ENCODE results near the gene ADAP1. TPM values are rescaled to one million over a fixed set of nuclear protein-coding genes. Genes with fewer than 3 reads are reported as not detected.
A peak's percentile ranks its signal among the peaks of the same experiment; 100 is the strongest.

ADAP1 gene
- polyA plus RNA-seq, 2 donors, result 5.8 to 25.7 TPM

DNA sequence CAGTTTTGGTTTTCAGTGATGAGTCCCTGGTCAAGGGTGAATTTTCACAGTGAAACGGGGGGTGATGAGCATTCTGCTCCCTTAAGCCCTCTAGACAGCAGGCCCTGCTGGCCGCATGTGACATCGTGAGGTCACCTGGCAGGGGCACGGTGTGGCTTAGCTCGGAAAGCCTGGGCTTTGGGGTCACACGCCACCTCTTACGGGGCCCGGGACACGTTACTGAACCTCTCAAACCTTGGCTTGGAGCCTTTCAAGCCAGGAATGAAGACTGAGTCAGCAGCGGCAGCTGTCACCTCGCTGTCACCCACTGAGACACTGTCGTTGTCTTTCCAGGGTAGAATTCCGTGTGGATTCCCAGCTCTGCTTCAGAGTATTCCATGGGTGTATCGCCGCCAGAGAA, 74.0 kb downstream of the ADAP1 start:
- Histone ChIP-seq H3K4me3 (ENCODE audit: low read depth in 1 of 2, low read length in 2 of 2) (no peak overlapping the region), H3K27me3 (ENCODE audit: control insufficient read depth in 1 of 2, insufficient read depth in 2 of 2, low read length in 2 of 2) (no peaks in the 10 kb centered on the region), H3K27ac (ENCODE audit: low read depth in 2 of 2, low read length in 1 of 2) (no peak overlapping the region), H3K9me3 (ENCODE audit: control insufficient read depth in 2 of 2, insufficient read depth in 1 of 2, low read depth in 1 of 2, low read length in 1 of 2) (no peaks in the 10 kb centered on the region), H3K4me1 (ENCODE audit: control insufficient read depth in 2 of 2, insufficient read depth in 2 of 2, low read length in 1 of 2) (peaks cover 13 to 28% of the 10 kb centered on the region in 2 donors), H3K36me3 (ENCODE audit: control insufficient read depth in 2 of 2, insufficient read depth in 2 of 2, low read length in 1 of 2) (peaks cover 0 to 2% of the 10 kb centered on the region in 2 donors)
- WGBS, 2 donors, result 81 to 86% methylated on average over 15 of the region's 15 CpGs

DNA sequence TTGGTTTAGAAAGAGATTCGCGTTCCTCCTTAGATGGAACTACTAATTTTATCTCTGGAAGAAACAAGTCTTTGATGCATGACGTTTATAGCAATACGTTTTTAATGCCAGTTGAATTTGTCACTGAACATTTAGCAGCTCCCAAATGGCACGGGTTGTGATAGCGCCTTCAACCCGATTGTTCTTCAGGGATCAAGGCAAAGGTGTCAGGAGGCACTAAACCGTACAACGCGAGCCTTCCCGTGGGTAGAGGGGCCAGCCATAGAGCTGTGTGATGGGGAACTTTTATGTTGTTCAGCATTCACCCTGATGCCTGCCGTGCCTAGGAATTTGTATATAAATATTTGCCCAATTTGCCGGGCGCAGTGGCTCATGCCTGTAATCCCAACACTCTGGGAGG, 74.8 kb downstream of the ADAP1 start:
- H3K27ac ChIP-seq (ENCODE audit: low read depth in 2 of 2, low read length in 1 of 2), result no peak overlapping the region
- peaks cover 13 to 25% of the 10 kb centered on the region in 2 donors for H3K4me1 ChIP-seq (ENCODE audit: control insufficient read depth in 2 of 2, insufficient read depth in 2 of 2, low read length in 1 of 2)
- WGBS, 2 donors, result 75 to 78% methylated on average over 14 of the region's 14 CpGs
- no peaks in the 10 kb centered on the region for H3K27me3 ChIP-seq (ENCODE audit: control insufficient read depth in 1 of 2, insufficient read depth in 2 of 2, low read length in 2 of 2)
- no peaks in the 10 kb centered on the region for H3K9me3 ChIP-seq (ENCODE audit: control insufficient read depth in 2 of 2, insufficient read depth in 1 of 2, low read depth in 1 of 2, low read length in 1 of 2)
- H3K4me3 ChIP-seq (ENCODE audit: low read depth in 1 of 2, low read length in 2 of 2), result no peak overlapping the region
- peaks cover 0 to 2% of the 10 kb centered on the region in 2 donors for H3K36me3 ChIP-seq (ENCODE audit: control insufficient read depth in 2 of 2, insufficient read depth in 2 of 2, low read length in 1 of 2)

DNA sequence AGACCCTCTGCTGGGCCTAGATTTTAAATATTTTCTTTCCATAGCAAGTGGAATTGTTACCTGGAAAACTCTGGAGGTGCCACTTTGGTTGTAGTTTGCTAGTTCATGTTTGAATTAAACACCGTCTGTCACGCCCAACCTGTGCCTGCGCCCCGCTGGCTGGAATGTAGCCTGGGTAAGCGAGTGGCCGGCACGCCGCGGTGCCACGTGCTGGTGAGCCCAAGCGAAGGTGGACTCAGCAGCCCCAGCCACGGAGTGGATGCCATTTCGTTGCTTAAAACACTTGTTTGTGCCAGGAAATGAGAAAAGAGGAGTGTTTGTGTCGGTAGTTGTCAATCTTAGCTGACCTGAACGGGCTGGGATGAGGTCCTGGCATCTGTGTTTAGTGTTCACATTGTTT, 75.4 kb downstream of the ADAP1 start:
- 81 to 85% methylated on average over 15 of the region's 15 CpGs for WGBS, 2 donors
- Histone ChIP-seq H3K27me3 (ENCODE audit: control insufficient read depth in 1 of 2, insufficient read depth in 2 of 2, low read length in 2 of 2) (no peaks in the 10 kb centered on the region), H3K4me3 (ENCODE audit: low read depth in 1 of 2, low read length in 2 of 2) (no peak overlapping the region), H3K27ac (ENCODE audit: low read depth in 2 of 2, low read length in 1 of 2) (peak overlapping the region in 1 of 2 donors; percentile 28), H3K9me3 (ENCODE audit: control insufficient read depth in 2 of 2, insufficient read depth in 1 of 2, low read depth in 1 of 2, low read length in 1 of 2) (no peaks in the 10 kb centered on the region), H3K36me3 (ENCODE audit: control insufficient read depth in 2 of 2, insufficient read depth in 2 of 2, low read length in 1 of 2) (peaks cover 0 to 2% of the 10 kb centered on the region in 2 donors), H3K4me1 (ENCODE audit: control insufficient read depth in 2 of 2, insufficient read depth in 2 of 2, low read length in 1 of 2) (peaks cover 13 to 20% of the 10 kb centered on the region in 2 donors)

- Histone ChIP-seq H3K4me3 (ENCODE audit: low read depth in 1 of 2, low read length in 2 of 2) (peak overlapping the region; percentile 88 to 96), H3K9me3 (ENCODE audit: control insufficient read depth in 2 of 2, insufficient read depth in 1 of 2, low read depth in 1 of 2, low read length in 1 of 2) (no peaks in the 10 kb centered on the region), H3K4me1 (ENCODE audit: control insufficient read depth in 2 of 2, insufficient read depth in 2 of 2, low read length in 1 of 2) (peaks cover 4 to 13% of the 10 kb centered on the region in 2 donors), H3K27ac (ENCODE audit: low read depth in 2 of 2, low read length in 1 of 2) (peak overlapping the region; percentile 94 to 96), H3K27me3 (ENCODE audit: control insufficient read depth in 1 of 2, insufficient read depth in 2 of 2, low read length in 2 of 2) (no peaks in the 10 kb centered on the region), H3K36me3 (ENCODE audit: control insufficient read depth in 2 of 2, insufficient read depth in 2 of 2, low read length in 1 of 2) (peaks cover 0 to 3% of the 10 kb centered on the region in 2 donors)
- WGBS, 2 donors, result 12 to 15% methylated on average over 47 of the region's 47 CpGs
These were observed 76.9 kb downstream of the ADAP1 start for GRCh38 chr7:877312-878232.

GRCh38 chr7:876972-877311, 77.5 kb downstream of the ADAP1 start:
- no peaks in the 10 kb centered on the region for H3K27me3 ChIP-seq (ENCODE audit: control insufficient read depth in 1 of 2, insufficient read depth in 2 of 2, low read length in 2 of 2)
- peak overlapping the region; percentile 94 to 96 for H3K27ac ChIP-seq (ENCODE audit: low read depth in 2 of 2, low read length in 1 of 2)
- H3K4me3 ChIP-seq (ENCODE audit: low read depth in 1 of 2, low read length in 2 of 2), result peak overlapping the region; percentile 88 to 96
- H3K36me3 ChIP-seq (ENCODE audit: control insufficient read depth in 2 of 2, insufficient read depth in 2 of 2, low read length in 1 of 2), result peaks cover 0 to 9% of the 10 kb centered on the region in 2 donors
- H3K9me3 ChIP-seq (ENCODE audit: control insufficient read depth in 2 of 2, insufficient read depth in 1 of 2, low read depth in 1 of 2, low read length in 1 of 2), result no peaks in the 10 kb centered on the region
- H3K4me1 ChIP-seq (ENCODE audit: control insufficient read depth in 2 of 2, insufficient read depth in 2 of 2, low read length in 1 of 2), result peaks cover 4 to 12% of the 10 kb centered on the region in 2 donors
- WGBS, 2 donors, result 1% methylated on average over 23 to 26 of the region's 26 CpGs

- H3K27me3 ChIP-seq (ENCODE audit: control insufficient read depth in 1 of 2, insufficient read depth in 2 of 2, low read length in 2 of 2), result no peaks in the 10 kb centered on the region
- peaks cover 0 to 12% of the 10 kb centered on the region in 2 donors for H3K36me3 ChIP-seq (ENCODE audit: control insufficient read depth in 2 of 2, insufficient read depth in 2 of 2, low read length in 1 of 2)
- H3K27ac ChIP-seq (ENCODE audit: low read depth in 2 of 2, low read length in 1 of 2), result peak within 1 kb of the TSS; percentile 94 to 96
- H3K4me3 ChIP-seq (ENCODE audit: low read depth in 1 of 2, low read length in 2 of 2), result peak within 1 kb of the TSS; percentile 88 to 96
- H3K4me1 ChIP-seq (ENCODE audit: control insufficient read depth in 2 of 2, insufficient read depth in 2 of 2, low read length in 1 of 2), result peaks cover 4 to 12% of the 10 kb centered on the region in 2 donors
- H3K9me3 ChIP-seq (ENCODE audit: control insufficient read depth in 2 of 2, insufficient read depth in 1 of 2, low read depth in 1 of 2, low read length in 1 of 2), result no peaks in the 10 kb centered on the region
- WGBS, 2 donors, result 0 to 1% methylated on average over 67 to 129 of the region's 129 CpGs
These were observed 78.2 kb downstream of the ADAP1 start, which contains the start of gene GET4 for GRCh38 chr7:876077-876971. GET4 (plus strand) TSS chr7:876554; CDS start chr7:876646, 92 bp downstream.

DNA sequence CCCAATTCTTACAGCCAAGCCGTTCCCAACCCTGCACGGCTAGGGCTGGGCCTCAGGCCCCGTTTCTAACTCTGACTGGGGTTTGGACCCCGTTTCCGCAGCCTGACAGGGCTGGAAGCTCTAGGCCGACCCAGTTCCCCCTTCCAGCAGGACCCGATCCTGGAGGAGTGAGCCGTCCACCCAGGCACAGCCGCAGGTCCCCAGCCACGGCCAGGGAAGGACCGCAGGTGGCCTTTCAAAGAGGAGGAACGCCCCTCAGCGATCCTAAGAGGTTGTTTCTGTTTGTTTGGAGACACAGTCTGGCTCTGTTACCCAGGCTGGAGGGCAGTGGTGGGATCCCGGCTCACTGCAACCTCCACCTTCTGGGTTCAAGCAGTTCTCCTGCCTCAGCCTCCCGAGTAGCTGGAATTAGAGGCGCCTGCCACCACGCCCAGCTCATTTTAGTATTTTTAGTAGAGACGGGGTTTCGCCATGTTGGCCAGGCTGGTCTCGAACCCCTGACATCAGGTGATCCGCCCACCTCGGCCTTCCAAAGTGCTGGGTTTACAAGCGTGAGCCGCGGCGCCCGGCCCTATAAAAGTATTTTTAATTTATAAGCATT, 78.9 kb downstream of the ADAP1 start:
- H3K27ac ChIP-seq (ENCODE audit: low read depth in 2 of 2, low read length in 1 of 2), result peak overlapping the region; percentile 72 to 84
- H3K36me3 ChIP-seq (ENCODE audit: control insufficient read depth in 2 of 2, insufficient read depth in 2 of 2, low read length in 1 of 2), result peaks cover 0 to 12% of the 10 kb centered on the region in 2 donors
- no peaks in the 10 kb centered on the region for H3K27me3 ChIP-seq (ENCODE audit: control insufficient read depth in 1 of 2, insufficient read depth in 2 of 2, low read length in 2 of 2)
- 66 to 68% methylated on average over 27 of the region's 27 CpGs for WGBS, 2 donors
- no peaks in the 10 kb centered on the region for H3K9me3 ChIP-seq (ENCODE audit: control insufficient read depth in 2 of 2, insufficient read depth in 1 of 2, low read depth in 1 of 2, low read length in 1 of 2)
- peak overlapping the region; percentile 33 to 39 for H3K4me3 ChIP-seq (ENCODE audit: low read depth in 1 of 2, low read length in 2 of 2)
- H3K4me1 ChIP-seq (ENCODE audit: control insufficient read depth in 2 of 2, insufficient read depth in 2 of 2, low read length in 1 of 2), result peaks cover 4 to 12% of the 10 kb centered on the region in 2 donors

DNA sequence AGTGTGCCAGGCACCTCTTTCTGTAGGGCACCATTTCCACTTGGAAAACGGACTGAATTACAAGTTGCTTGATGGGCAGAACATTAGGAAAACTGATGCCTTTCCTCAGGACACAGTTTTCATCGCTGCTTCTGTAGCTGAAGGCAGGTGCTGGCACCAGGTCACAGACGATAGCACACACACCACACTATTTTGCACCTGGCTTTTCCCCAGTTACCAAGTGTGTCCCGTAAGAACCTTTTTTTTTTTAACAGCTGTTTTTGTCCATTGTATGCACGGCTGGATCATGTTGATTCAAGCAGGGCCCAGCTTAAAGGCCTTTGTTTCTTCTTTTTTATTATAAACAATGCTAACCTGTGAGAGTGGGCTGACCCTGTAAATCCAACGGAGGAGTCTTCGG, 79.4 kb downstream of the ADAP1 start:
- Histone ChIP-seq H3K27ac (ENCODE audit: low read depth in 2 of 2, low read length in 1 of 2) (peak overlapping the region; percentile 21 to 72), H3K36me3 (ENCODE audit: control insufficient read depth in 2 of 2, insufficient read depth in 2 of 2, low read length in 1 of 2) (peaks cover 0 to 9% of the 10 kb centered on the region in 2 donors), H3K27me3 (ENCODE audit: control insufficient read depth in 1 of 2, insufficient read depth in 2 of 2, low read length in 2 of 2) (no peaks in the 10 kb centered on the region), H3K9me3 (ENCODE audit: control insufficient read depth in 2 of 2, insufficient read depth in 1 of 2, low read depth in 1 of 2, low read length in 1 of 2) (no peaks in the 10 kb centered on the region), H3K4me1 (ENCODE audit: control insufficient read depth in 2 of 2, insufficient read depth in 2 of 2, low read length in 1 of 2) (peaks cover 4 to 10% of the 10 kb centered on the region in 2 donors), H3K4me3 (ENCODE audit: low read depth in 1 of 2, low read length in 2 of 2) (no peak overlapping the region)
- 53 to 67% methylated on average over 7 of the region's 7 CpGs for WGBS, 2 donors
